HepG2 (cell line): ENCODE results near the gene NAT14. TPM values are rescaled to one million over a fixed set of nuclear protein-coding genes. Genes with fewer than 3 reads are reported as not detected.

Source experiments
- AHDC1 ChIP-seq: sonication (generic); formaldehyde crosslinking; IDR thresholded peaks from 2 replicates; pipeline ENCODE4 v1.5.1; 2020; ENCODE audit warnings: mild to moderate bottlenecking, missing genetic modification reagents, borderline replicate concordance
- EED ChIP-seq: sonication (generic); formaldehyde crosslinking; IDR thresholded peaks from 2 replicates; pipeline ENCODE4 v1.5.0; 2020; ENCODE audit warnings: mild to moderate bottlenecking, missing genetic modification reagents
- MAZ ChIP-seq, 2 experiments: sonication (generic) in 1 of 2; formaldehyde crosslinking in 1 of 2; IDR thresholded peaks; 2 replicates each; pipeline versions ENCODE4 v1.5.0 to v1.6.1; 2012 to 2020; ENCODE audit warnings: low read depth in 2 of 2, mild to moderate bottlenecking in 2 of 2, borderline replicate concordance in 1 of 2, improper control_type of control experiment in 1 of 2, low read length in 1 of 2, missing genetic modification reagents in 1 of 2, moderate library complexity in 1 of 2
- MED1 ChIP-seq: sonication (generic); formaldehyde crosslinking; IDR thresholded peaks from 2 replicates; pipeline ENCODE4 v1.4.0; 2020; ENCODE audit warnings: missing genetic modification reagents
- POLR2AphosphoS2 ChIP-seq: IDR thresholded peaks from 2 replicates; pipeline ENCODE4 v1.6.1; 2011; ENCODE audit warnings: low read depth, low read length, improper control_type of control experiment
- POLR2AphosphoS5 ChIP-seq: IDR thresholded peaks from 2 replicates; pipeline ENCODE4 v1.6.1; 2012; ENCODE audit warnings: low read depth, low read length
- RARA ChIP-seq: IDR thresholded peaks from 2 replicates; pipeline ENCODE4 v1.6.1; 2016; ENCODE audit warnings: missing genetic modification reagents, missing compliant biosample characterization
- RFXAP ChIP-seq: sonication (generic); formaldehyde crosslinking; IDR thresholded peaks from 2 replicates; pipeline ENCODE4 v1.4.0; 2020; ENCODE audit warnings: missing genetic modification reagents, borderline replicate concordance
- ZNF296 ChIP-seq: sonication (generic); formaldehyde crosslinking; conservative IDR thresholded peaks from 2 replicates; pipeline ENCODE4 v1.5.0; 2020; ENCODE audit warnings: mild to moderate bottlenecking, missing genetic modification reagents
- ZNF350 ChIP-seq: sonication (generic); formaldehyde crosslinking; IDR thresholded peaks from 2 replicates; pipeline ENCODE4 v1.4.0; 2020; ENCODE audit warnings: mild to moderate bottlenecking, low read depth, missing genetic modification reagents, borderline replicate concordance
- ZNF460 ChIP-seq: sonication (generic); formaldehyde crosslinking; IDR thresholded peaks from 2 replicates; pipeline ENCODE4 v1.5.1; 2020; ENCODE audit warnings: missing genetic modification reagents, mild to moderate bottlenecking, borderline replicate concordance
- ZNF713 ChIP-seq: sonication (generic); formaldehyde crosslinking; IDR thresholded peaks from 2 replicates; pipeline ENCODE4 v1.4.0; 2020; ENCODE audit warnings: mild to moderate bottlenecking, missing genetic modification reagents
- ZNF724P ChIP-seq: sonication (generic); formaldehyde crosslinking; IDR thresholded peaks from 2 replicates; pipeline ENCODE4 v1.8.0; 2022; ENCODE audit warnings: missing genetic modification reagents, borderline replicate concordance
- ZNF800 ChIP-seq: sonication (generic); formaldehyde crosslinking; IDR thresholded peaks from 2 replicates; pipeline ENCODE4 v1.4.0; 2020; ENCODE audit warnings: missing genetic modification reagents
- polyA plus RNA-seq, 8 experiments: library from polyadenylated mRNA; depleted of rRNA in 3 of 8; stranded (reverse) in 7 of 8; unstranded in 1 of 8; fragments of >200 nt; fragmentation: Illumina TruSeq in 4 of 8; extraction: Trizol in 4 of 8; gene quantifications; 2 replicates each; pipeline versions ENCODE4 v1.2.1 to v1.2.3, GENCODE V29; 2011 to 2016; ENCODE audit warnings: low read depth in 4 of 8, missing spikeins in 1 of 8, mixed read lengths in 1 of 8; ENCODE audit not compliant: insufficient read depth in 1 of 8
- total RNA-seq, 5 experiments: library from RNA; depleted of rRNA; stranded (reverse); fragments of >200 nt; fragmentation: Illumina TruSeq; extraction: Trizol; gene quantifications; 2 replicates each; pipeline ENCODE4 v1.2.3, GENCODE V29; 2016; ENCODE audit warnings: low read depth in 1 of 5
- TF ChIP-seq, protein P1 (sequence below): sonication (generic); formaldehyde crosslinking; IDR thresholded peaks from 2 replicates; pipeline ENCODE4 v1.4.0; 2020; ENCODE audit warnings: mild to moderate bottlenecking, low read depth, missing genetic modification reagents

Gene NAT14
- total and polyA plus RNA-seq, 2 of the 13 experiments (the other 11 are each of a cell fraction or from before 2014, with no cell fraction given) = 20.7 to 22.3 TPM

- TF ChIP-seq, protein P1, sequence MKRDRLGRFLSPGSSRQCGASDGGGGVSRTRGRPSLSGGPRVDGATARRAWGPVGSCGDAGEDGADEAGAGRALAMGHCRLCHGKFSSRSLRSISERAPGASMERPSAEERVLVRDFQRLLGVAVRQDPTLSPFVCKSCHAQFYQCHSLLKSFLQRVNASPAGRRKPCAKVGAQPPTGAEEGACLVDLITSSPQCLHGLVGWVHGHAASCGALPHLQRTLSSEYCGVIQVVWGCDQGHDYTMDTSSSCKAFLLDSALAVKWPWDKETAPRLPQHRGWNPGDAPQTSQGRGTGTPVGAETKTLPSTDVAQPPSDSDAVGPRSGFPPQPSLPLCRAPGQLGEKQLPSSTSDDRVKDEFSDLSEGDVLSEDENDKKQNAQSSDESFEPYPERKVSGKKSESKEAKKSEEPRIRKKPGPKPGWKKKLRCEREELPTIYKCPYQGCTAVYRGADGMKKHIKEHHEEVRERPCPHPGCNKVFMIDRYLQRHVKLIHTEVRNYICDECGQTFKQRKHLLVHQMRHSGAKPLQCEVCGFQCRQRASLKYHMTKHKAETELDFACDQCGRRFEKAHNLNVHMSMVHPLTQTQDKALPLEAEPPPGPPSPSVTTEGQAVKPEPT (CRISPR knock-in tag) = no peak
- TF ChIP-seq ZNF460 (CRISPR knock-in tag) (no peak), ZNF296 (no peak), ZNF724P (no peak), MED1 (CRISPR knock-in tag) (no peak), RARA (CRISPR knock-in tag) (no peak), POLR2AphosphoS5 (no peak), ZNF713 (no peak), EED (CRISPR knock-in tag) (no peak), ZNF800 (CRISPR knock-in tag) (no peak), POLR2AphosphoS2 (no peak), RFXAP (CRISPR knock-in tag) (no peak), MAZ (IDR thresholded peaks at IDR 0.05; ENCODE audit: borderline replicate concordance, low read depth, low read length) (no peak), MAZ (CRISPR knock-in tag; IDR thresholded peaks at IDR 0.05; ENCODE audit: low read depth) (0 out of 2 replicates have a peak, but pooled peaks have one; percentile 23), AHDC1 (CRISPR knock-in tag) (no peak), ZNF350 (CRISPR knock-in tag) (no peak)
Observed at GRCh38 chr19:55486971-55487923, 2.3 kb downstream of the NAT14 start (continued).
